ENCODE data around the gene PEMT. TPM values are rescaled to one million over a fixed set of nuclear protein-coding genes. Genes with fewer than 3 reads are reported as not detected.

The PEMT gene
- total and polyA plus RNA-seq, 2 experiments from 2014 or later, result 54.8 to 55.2 TPM

GRCh38 chr17:17598003-17598402, 6.5 kb upstream of the PEMT start (continued):
- TF ChIP-seq ZNF462 (CRISPR knock-in tag; IDR thresholded peaks at IDR 0.05), result no peak

GRCh38 chr17:17595755-17596154, 4.2 kb upstream of the PEMT start:
- H3K4me3 ChIP-seq, result no peak overlapping the region
- no peak overlapping the region for H2AFZ ChIP-seq
- H3K27me3 Mint-ChIP-seq (ENCODE audit: insufficient read depth, low read depth, poor library complexity), result peaks cover 13% of the 10 kb centered on the region
- H3F3A ChIP-seq (replicated peaks; ENCODE audit: low read depth), result no peaks in the 10 kb centered on the region
- TF ChIP-seq CTCF (conservative IDR thresholded peaks at IDR 0.05; ENCODE audit: low read depth in 2 of 2), result no peak
- no peak for TF ChIP-seq STAT1 (IDR thresholded peaks at IDR 0.05; ENCODE audit: unreplicated experiment)
- TF ChIP-seq ZNF462 (CRISPR knock-in tag; IDR thresholded peaks at IDR 0.05), result no peak
- TF ChIP-seq EZH2phosphoT487 (IDR thresholded peaks at IDR 0.05; ENCODE audit: unreplicated experiment), result no peak
- H3K27ac ChIP-seq (ENCODE audit: low read depth), result no peak overlapping the region
- H3K9me2 ChIP-seq (ENCODE audit: insufficient read depth), result no peaks in the 10 kb centered on the region
- H3K4me1 Mint-ChIP-seq, result peaks cover 6% of the 10 kb centered on the region; the same call in 2 of the 3 replicates
- H4K20me1 ChIP-seq (replicated peaks; ENCODE audit: insufficient read depth), result no peaks in the 10 kb centered on the region
- no peak overlapping the region for H3K27ac Mint-ChIP-seq
- H3K79me2 ChIP-seq (replicated peaks; ENCODE audit: insufficient read depth), result peaks cover 8% of the 10 kb centered on the region; the same call in 1 of the 2 replicates
- no peaks in the 10 kb centered on the region for H3K9me3 Mint-ChIP-seq
- H3K4me1 ChIP-seq (ENCODE audit: insufficient read depth), result peaks cover 7% of the 10 kb centered on the region; the same call in 1 of the 2 replicates
- no peak for ATAC-seq
- DNase-seq (ENCODE audit: low spot score), result no peak
- H3K27me3 ChIP-seq (ENCODE audit: insufficient read depth), result no peaks in the 10 kb centered on the region
- no peak overlapping the region; the same call in 2 of the 3 replicates for H3K4me3 Mint-ChIP-seq
- no peaks in the 10 kb centered on the region for H3K36me3 ChIP-seq (ENCODE audit: insufficient read depth)
- H3K36me3 Mint-ChIP-seq (ENCODE audit: low read depth), result no peaks in the 10 kb centered on the region
- H3K4me2 ChIP-seq, result no peak overlapping the region
